Measurements from ENCODE around the gene RFT1. TPM values are rescaled to one million over a fixed set of nuclear protein-coding genes. Genes with fewer than 3 reads are reported as not detected.

Gene RFT1
- total RNA-seq, 4 donors from 2014 or later: 6.8 to 10.3 (median 9.0) TPM

DNA sequence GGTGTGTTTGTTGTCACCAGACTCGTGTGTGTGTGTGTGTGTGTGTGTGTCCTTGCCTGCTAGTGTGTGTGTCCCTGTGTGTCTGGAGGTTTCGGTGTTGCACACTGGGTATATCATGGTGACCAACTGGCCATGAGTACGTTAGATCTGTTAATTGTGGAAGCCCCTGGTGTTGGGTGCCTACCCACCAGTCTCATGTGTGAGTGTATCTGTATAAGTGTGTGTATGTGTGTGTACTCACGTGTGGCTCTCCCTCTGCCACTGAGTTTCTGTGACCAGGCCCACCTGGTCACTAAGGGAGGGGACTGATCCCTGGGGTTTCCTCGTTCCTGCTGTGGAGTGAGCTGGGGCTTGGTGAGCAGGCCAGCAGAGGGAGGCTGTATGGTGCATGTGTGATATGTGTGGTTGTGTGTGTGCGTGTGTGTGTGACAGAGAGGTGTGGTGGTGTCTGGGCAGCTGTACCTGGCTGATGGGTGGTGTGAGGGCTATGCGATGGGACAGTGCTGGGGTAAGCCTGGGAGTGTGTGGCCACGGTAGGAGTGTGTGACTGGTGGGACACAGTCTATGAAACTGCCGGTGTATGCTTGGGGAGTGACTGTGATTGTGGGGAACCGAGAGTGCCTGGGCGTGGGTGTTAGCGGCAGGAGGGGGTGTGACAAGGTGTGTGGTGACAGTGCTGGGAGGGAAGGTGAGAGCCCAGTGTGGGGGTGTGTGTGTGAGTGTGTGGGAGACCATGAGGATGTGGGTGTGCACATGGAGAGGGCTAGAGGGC is 32.6 kb upstream of the RFT1 start:
- 70% methylated on average over 8 of the region's 12 CpGs for WGBS
- H3K9me3 ChIP-seq: no peaks in the 10 kb centered on the region
- peaks cover 0 to 6% (median 0%) of the 10 kb centered on the region in 4 donors for H3K36me3 ChIP-seq
- no peak for DNase-seq (ENCODE audit: extremely low spot score)
- peaks cover 36 to 82% (median 64%) of the 10 kb centered on the region in 4 donors for H3K4me1 ChIP-seq
- intact Hi-C loops (cut with DNase I): no loop called here
- H3K27me3 ChIP-seq: no peaks in the 10 kb centered on the region
- H3K4me3 ChIP-seq: peak overlapping the region; percentile 79 to 92 (median 88)
- H3K27ac ChIP-seq (replicated peaks in 1 of 4): peak overlapping the region; percentile 81 to 86 (median 84)
- no peak for TF ChIP-seq POLR2A (IDR thresholded peaks at IDR 0.05; ENCODE audit: low read depth)
- no peak for TF ChIP-seq POLR2AphosphoS5 (IDR thresholded peaks at IDR 0.05)
- TF ChIP-seq EP300 (IDR thresholded peaks at IDR 0.05): no peak
- TF ChIP-seq CTCF (IDR thresholded peaks at IDR 0.05): no peak

GRCh38 chr3:53161820-53162671 is 31.8 kb upstream of the RFT1 start:
- no peak for TF ChIP-seq CTCF (IDR thresholded peaks at IDR 0.05)
- no peak for TF ChIP-seq EP300 (IDR thresholded peaks at IDR 0.05)
- no peak for TF ChIP-seq POLR2AphosphoS5 (IDR thresholded peaks at IDR 0.05)
- TF ChIP-seq POLR2A (IDR thresholded peaks at IDR 0.05; ENCODE audit: low read depth): no peak
- peaks cover 0 to 6% (median 0%) of the 10 kb centered on the region in 4 donors for H3K36me3 ChIP-seq
- DNase-seq (ENCODE audit: extremely low spot score): no peak
- intact Hi-C loops (cut with DNase I): no loop called here
- 5% methylated on average over 24 of the region's 49 CpGs for WGBS
- H3K4me3 ChIP-seq: peak overlapping the region; percentile 79 to 92 (median 88)
- peak overlapping the region; percentile 81 to 86 (median 84) for H3K27ac ChIP-seq (replicated peaks in 1 of 4)
- no peaks in the 10 kb centered on the region for H3K27me3 ChIP-seq
- H3K9me3 ChIP-seq: no peaks in the 10 kb centered on the region
- H3K4me1 ChIP-seq: peaks cover 32 to 77% (median 57%) of the 10 kb centered on the region in 4 donors

DNA sequence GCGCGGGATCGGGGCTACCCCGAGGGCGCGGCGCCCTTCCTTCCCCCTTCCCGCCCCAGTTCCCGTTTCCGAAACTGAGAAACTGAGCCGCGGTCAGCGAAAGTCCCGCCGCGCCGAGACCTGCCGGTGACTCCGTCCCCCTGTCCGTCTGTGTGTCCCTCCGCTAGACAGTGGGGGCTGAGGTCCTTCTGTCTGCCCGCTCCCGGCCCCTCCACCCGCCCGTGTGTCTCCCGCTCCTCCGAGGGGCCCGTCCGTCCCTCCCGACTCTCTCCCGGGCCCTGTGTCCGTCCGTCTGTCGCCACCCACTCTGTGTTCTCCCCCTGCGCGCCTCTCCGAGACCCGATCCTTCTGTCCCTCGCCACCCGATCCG is 31.2 kb upstream of the RFT1 start:
- under 1% methylated on average over 26 of the region's 41 CpGs for WGBS
- Histone ChIP-seq H3K27me3 (peaks cover 0 to 5% (median 0%) of the 10 kb centered on the region in 4 donors), H3K4me1 (peaks cover 26 to 77% (median 56%) of the 10 kb centered on the region in 4 donors), H3K36me3 (peaks cover 0 to 6% (median 0%) of the 10 kb centered on the region in 4 donors), H3K4me3 (peak overlapping the region; percentile 79 to 92 (median 88)), H3K27ac (replicated peaks in 1 of 4) (peak overlapping the region; percentile 81 to 86 (median 84)), H3K9me3 (no peaks in the 10 kb centered on the region)
- intact Hi-C loops (cut with DNase I): no loop called here
- TF ChIP-seq POLR2AphosphoS5 (IDR thresholded peaks at IDR 0.05) (no peak), CTCF (IDR thresholded peaks at IDR 0.05) (no peak), EP300 (IDR thresholded peaks at IDR 0.05) (no peak), POLR2A (IDR thresholded peaks at IDR 0.05; ENCODE audit: low read depth) (no peak)
- no peak for DNase-seq (ENCODE audit: extremely low spot score)

- Histone ChIP-seq H3K27ac (replicated peaks in 1 of 4) (peak within 1 kb of the TSS; percentile 81 to 86 (median 84)), H3K9me3 (no peaks in the 10 kb centered on the region), H3K4me3 (peak within 1 kb of the TSS; percentile 79 to 92 (median 88)), H3K27me3 (peaks cover 0 to 8% (median under 1%) of the 10 kb centered on the region in 4 donors), H3K36me3 (peaks cover 0 to 2% (median 0%) of the 10 kb centered on the region in 4 donors), H3K4me1 (peaks cover 25 to 75% (median 55%) of the 10 kb centered on the region in 4 donors)
- DNase-seq (ENCODE audit: extremely low spot score): peak; percentile 95
- 0% methylated on average over 17 of the region's 88 CpGs for WGBS
- TF ChIP-seq POLR2AphosphoS5 (IDR thresholded peaks at IDR 0.05): peak; percentile 70 to 81
- no peak for TF ChIP-seq EP300 (IDR thresholded peaks at IDR 0.05)
- peak in 2 of 3 experiments; percentile 54 to 82 for TF ChIP-seq CTCF (IDR thresholded peaks at IDR 0.05)
- TF ChIP-seq POLR2A (IDR thresholded peaks at IDR 0.05; ENCODE audit: low read depth): no peak
- intact Hi-C loops (cut with DNase I): no loop called here
These were observed 30.6 kb upstream of the RFT1 start, which contains the start of gene PRKCD for GRCh38 chr3:53160660-53161449. Gene PRKCD (plus strand): TSS chr3:53161209. CDS start chr3:53178423, 17,214 bp downstream.

Data from esophagus muscularis mucosa (tissue), 4 donors.